CD4-positive, alpha-beta T cell treated with Interleukin-1 beta for 1 hour (primary cell): Measurements from ENCODE around the gene STK32B.
"Not testable (repeated sequence)": the region's sequence is repeated elsewhere in the genome, so short reads cannot be mapped to it uniquely, and the experiment has no call there.

Experiments
- DNase-seq, 2 donors: peaks; one replicate each; pipeline ENCODE4 v3.0.0-alpha.2; 2020 to 2022

STK32B gene

GRCh38 chr4:5213087-5213595, 161.9 kb downstream of the STK32B start:
- DNase-seq = no peak

DNA sequence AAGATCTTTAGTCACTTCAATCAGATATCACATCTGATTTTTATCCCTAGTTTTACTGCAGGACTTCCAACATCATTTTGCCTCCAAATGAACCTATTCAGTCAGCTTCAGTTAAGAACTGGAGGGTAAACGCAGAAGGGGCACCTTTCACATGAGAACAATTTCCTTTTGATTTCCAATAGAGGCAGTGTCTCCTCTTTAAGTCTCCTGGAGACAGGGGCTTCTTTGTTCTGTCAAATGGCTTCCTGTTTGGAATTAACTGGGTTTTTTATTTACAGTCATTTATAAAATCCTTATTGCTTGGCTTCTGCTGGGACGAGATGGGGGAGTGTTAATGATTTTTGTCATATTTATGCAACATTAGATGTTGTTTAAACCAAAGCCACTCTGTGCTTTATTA, 164.0 kb downstream of the STK32B start:
- DNase-seq = no peak

- no peak for DNase-seq
Measured at GRCh38 chr4:5217421-5217820, 166.1 kb downstream of the STK32B start.

- no peak for DNase-seq
Measured at GRCh38 chr4:5218376-5219069, 167.2 kb downstream of the STK32B start.

- no peak for DNase-seq
Measured at GRCh38 chr4:5220028-5220427, 168.7 kb downstream of the STK32B start.

DNA sequence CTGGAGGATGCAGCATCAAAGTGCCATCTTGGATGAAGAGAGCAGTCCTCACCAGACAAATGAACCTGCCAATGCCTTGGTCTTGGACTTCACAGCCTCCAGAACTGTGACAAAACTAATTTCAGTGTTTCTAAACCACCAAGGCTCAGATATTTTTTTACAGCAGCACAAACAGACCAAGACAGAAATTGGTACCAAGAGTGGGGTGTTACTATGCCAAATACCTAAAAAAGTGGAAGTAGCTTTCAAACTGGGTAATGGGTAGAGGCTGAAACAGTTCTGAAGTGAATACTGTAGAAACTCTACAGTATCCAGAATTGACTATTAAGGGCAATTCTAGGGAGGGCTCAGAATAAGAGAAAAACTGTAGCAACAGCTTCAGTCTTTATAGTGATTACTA, 170.8 kb downstream of the STK32B start:
- no peak for DNase-seq

GRCh38 chr4:5222951-5223350, 171.7 kb downstream of the STK32B start:
- DNase-seq = no peak

DNA sequence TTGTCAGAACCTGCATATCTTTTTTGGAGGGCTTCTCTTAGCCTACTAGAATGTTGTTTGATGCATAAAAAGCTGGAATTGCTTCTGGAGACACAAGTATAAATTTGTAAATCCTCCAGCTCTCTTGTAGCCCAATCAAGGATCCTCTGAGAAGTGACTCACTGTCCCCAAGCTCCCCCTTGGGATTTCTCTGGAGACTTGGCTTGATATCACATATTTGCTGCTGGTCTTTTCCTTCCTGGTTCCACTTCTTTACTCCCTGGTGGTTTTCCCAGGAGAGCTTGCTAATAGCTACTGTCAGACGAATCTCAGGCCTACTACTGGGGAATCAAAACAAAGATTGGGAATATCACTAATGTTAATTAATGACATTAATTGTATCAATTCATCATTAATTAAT, 173.1 kb downstream of the STK32B start:
- DNase-seq = no peak

GRCh38 chr4:5232549-5232948, 181.3 kb downstream of the STK32B start:
- no peak for DNase-seq

DNA sequence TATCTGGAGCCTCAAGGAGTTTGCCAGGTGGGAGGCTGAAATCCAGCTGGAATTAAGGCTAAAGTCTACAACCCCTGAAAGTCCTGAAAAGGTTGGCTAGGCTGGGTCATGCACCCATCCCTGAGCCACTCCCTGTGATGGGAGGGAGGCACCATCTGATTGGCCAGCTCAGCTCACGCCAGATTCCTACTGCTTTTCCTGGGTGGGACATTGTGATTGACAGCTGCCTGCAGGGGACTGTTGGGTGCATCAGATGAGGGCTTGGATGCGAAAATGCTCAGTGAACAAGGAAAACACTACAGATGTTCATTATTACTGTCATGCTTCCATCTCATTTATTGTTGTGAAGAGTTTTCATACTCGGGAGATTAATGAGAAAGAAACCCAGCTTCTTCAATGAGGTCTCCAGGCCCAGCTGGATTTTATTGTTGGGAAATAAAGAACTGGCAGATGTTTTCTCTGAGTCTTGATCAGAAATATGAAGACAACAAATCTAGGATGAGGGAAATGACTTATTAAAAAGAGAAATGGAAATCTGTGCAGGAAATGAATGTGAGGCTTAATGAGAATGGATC, 185.9 kb downstream of the STK32B start:
- DNase-seq = no peak

- no peak for DNase-seq
Measured at GRCh38 chr4:5238173-5238572, 186.9 kb downstream of the STK32B start.

GRCh38 chr4:5247061-5247460, 195.8 kb downstream of the STK32B start:
- not testable (repeated sequence) for DNase-seq

DNA sequence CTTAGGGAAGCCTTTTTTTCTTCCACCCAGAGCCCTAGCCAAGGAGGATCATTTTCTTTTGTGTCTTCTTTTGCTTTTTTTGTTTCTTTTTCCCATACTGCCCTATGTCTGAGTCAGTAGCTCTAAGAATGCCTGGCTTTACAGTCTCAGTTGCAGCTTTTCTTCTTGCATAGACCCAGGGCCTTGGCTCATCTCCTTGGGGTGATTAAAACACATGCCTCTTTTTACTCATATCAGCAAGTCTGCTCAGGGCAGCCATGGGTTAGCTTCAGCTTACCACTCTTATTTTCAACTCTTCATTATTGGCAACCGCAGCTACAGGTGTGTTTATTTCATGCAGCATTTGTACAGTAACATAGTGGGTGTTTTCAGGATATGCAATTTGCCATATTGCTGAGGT, 196.5 kb downstream of the STK32B start:
- no peak for DNase-seq

GRCh38 chr4:5249727-5250126, 198.4 kb downstream of the STK32B start:
- no peak for DNase-seq

DNA sequence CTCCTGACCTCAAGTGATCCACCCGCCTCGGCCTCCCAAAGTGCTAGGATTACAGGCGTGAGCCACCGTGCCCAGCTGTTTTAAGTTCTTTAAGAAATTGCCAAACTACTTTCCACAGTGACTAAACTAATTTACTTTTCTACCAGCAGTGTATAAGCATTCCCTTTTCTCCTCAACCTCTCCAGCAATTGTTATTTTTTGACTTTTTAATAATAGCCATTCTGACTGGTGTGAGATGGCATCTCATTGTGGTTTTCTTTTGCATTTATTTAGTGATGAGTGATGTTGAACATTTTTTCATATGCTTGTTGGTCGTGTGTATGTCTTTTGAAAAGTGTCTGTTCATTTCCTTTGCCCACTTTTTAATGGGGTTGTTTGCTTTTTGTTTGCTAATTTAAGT, 199.3 kb downstream of the STK32B start:
- DNase-seq = not testable (repeated sequence)

GRCh38 chr4:5256421-5256820, 205.1 kb downstream of the STK32B start:
- no peak for DNase-seq

DNA sequence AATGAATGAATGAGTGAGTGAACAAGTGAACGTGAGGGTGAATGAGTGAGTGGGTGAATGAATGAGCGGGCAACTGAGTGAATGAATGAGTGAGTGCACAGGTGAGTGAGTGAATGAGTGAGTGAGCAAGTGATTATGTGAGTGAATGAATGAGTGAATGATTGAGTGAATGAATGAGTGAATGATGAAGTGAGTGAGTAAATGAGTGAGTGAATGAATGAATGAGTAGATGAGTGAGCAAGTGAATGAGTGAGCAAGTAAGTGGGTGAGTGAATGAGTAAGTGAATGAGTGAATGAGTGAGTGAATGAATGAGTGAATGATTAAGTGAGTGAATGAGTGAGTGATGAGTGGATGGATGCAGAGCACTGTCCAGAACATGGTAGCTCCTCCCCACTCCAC, 205.8 kb downstream of the STK32B start:
- DNase-seq = no peak

DNA sequence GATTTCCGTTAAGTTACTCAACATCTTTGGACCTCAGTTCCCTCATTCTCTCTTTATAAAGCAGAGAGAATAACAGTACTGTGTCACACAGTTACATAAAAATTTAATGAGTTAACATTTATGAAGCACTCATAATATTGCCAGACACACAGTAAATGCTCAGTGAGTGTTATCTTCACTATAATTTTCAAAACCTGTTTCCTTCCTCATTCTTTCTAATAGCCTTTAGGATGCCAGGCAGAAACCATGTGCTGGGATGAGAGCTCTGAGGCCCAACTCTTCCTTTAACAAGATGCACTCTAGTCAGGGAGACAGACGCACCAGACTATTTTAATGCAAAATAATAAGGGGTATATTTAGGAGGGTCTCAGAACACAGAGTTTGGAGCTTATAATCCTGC, 208.2 kb downstream of the STK32B start:
- no peak for DNase-seq

DNA sequence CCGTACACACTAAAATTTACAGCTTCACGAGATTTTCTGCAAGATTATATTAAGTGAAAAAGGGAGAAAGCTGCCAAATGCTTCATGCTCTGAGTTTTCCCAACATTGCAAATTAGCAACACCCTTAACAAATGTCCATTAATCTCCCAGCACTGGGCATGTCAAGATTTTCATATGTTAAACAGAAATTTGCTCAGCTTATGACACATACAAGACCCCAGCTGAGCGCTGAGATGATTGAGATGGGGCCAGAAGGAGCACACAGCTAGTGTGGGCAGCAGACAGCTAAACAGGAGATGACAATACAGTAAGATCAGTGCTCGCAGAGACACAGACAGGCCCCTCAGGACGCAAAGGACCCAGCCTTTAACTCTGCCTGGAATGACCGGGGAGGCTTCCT, 208.8 kb downstream of the STK32B start:
- no peak for DNase-seq

- DNase-seq = no peak
Measured at GRCh38 chr4:5261866-5262265, 210.6 kb downstream of the STK32B start.

DNA sequence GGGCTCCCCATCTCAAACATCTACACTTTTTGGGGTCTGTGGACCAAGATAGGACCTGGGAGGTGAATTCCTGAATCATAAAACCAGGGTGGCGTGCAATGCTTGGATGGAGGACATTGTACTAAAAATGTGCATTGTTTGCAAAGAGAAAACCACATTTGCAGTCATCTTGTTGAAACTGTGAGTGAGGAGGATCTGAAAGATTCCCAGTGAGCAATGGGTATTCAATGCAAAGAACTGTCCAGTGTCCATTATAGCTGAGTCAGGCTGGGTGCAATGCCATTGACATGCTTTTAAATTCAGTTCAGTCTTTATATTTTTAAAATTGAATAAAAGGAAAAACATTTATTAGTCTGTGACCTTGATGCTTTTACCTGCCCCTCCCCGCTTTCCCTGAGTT, 215.7 kb downstream of the STK32B start:
- DNase-seq = no peak

GRCh38 chr4:5267408-5267807, 216.1 kb downstream of the STK32B start:
- DNase-seq = no peak

- DNase-seq = no peak
Measured at GRCh38 chr4:5276475-5277075, 225.3 kb downstream of the STK32B start.

DNA sequence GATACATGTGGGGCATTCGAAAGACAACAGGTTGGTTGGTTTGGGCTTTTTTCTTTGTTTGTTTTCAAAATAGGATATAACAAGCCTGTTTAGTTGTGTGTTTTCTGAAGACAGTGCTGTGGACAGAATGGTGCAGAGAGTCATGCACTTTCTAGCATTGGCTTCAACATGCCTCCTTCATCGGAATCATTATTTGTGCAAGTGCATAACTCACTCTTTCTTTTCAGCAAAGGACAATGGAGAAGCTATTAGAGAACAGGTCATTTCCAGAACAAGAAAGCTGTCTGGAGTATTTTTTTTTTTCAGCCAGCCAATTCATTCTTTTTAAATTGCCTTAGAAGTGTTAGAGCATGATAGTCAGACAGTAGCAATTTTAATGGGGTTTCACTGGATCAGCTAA, 225.8 kb downstream of the STK32B start:
- DNase-seq = no peak
